B cell (primary cell): ENCODE measurements around the gene ITGA3. TPM values are rescaled to one million over a fixed set of nuclear protein-coding genes. Genes with fewer than 3 reads are reported as not detected.

Experiments
- ATAC-seq: fragments of 200-7000 bp; cut with Tn5 transposase; one replicate; pipeline ENCODE4 v1.10.0; 2021; ENCODE audit warnings: low read depth, mild to moderate bottlenecking, moderate number of reproducible peaks, moderate library complexity
- CTCF ChIA-PET: fragments of 350-600 bp; sonication (Branson Sonifier 250); formaldehyde crosslinking; loops from one replicate; lab custom pipeline; 2021; ENCODE audit warnings: antibody characterized with exemption, inconsistent platforms; lab: Charles Lee
- POLR2A ChIA-PET: fragments of 350-600 bp; sonication (Branson Sonifier 250); formaldehyde crosslinking; loops from one replicate; lab custom pipeline; 2021; ENCODE audit warnings: antibody characterized with exemption; lab: Charles Lee
- DNase-seq: peaks from one replicate; pipeline ENCODE4 v3.0.0; 2013
- H2AFZ ChIP-seq: 2 replicates; pipeline ENCODE4 v1.6.1; 2012; ENCODE audit warnings: mild to moderate bottlenecking, low read depth, low read length; ENCODE audit not compliant: insufficient read depth, poor library complexity, severe bottlenecking
- H3K27ac ChIP-seq, 2 donors: 1 replicate in 1 of 2; 2 replicates in 1 of 2; pipeline ENCODE4 v1.5.1; 2012 to 2013; ENCODE audit warnings: low read length in 2 of 2, mild to moderate bottlenecking in 2 of 2, moderate library complexity in 1 of 2
- H3K27me3 ChIP-seq, 4 experiments: fragments of 200-600 bp in 1 of 4; sonication (generic) in 1 of 4; replicated peaks in 1 of 4; 1 replicate in 2 of 4; 2 replicates in 2 of 4; pipeline versions ENCODE4 v1.6.1 to v1.7.0; 2013 to 2016; ENCODE audit warnings: low read length in 3 of 4, mild to moderate bottlenecking in 2 of 4, mixed read lengths in 1 of 4, moderate library complexity in 1 of 4; ENCODE audit not compliant: insufficient read depth in 4 of 4, control insufficient read depth in 3 of 4; ENCODE audit errors: control extremely low read depth in 1 of 4
- H3K36me3 ChIP-seq, 2 experiments: replicated peaks in 1 of 2; 1 replicate in 1 of 2; 2 replicates in 1 of 2; pipeline versions ENCODE4 v1.6.1 to v1.7.1; 2013; ENCODE audit warnings: low read length in 1 of 2; ENCODE audit not compliant: insufficient read depth in 2 of 2, control insufficient read depth in 1 of 2; ENCODE audit errors: control extremely low read depth in 1 of 2, extremely low read depth in 1 of 2
- H3K4me1 ChIP-seq, 2 donors: fragments of 200-600 bp in 1 of 2; sonication (generic) in 1 of 2; 1 replicate in 1 of 2; 2 replicates in 1 of 2; pipeline versions ENCODE4 v1.5.1 to v1.6.1; 2013 to 2017; ENCODE audit warnings: low read length in 2 of 2; ENCODE audit not compliant: control insufficient read depth in 2 of 2, insufficient read depth in 2 of 2
- H3K4me2 ChIP-seq: replicated peaks from 2 replicates; pipeline ENCODE3; 2012; ENCODE audit warnings: mild to moderate bottlenecking, low read depth, low read length; ENCODE audit not compliant: poor library complexity, severe bottlenecking
- H3K4me3 ChIP-seq, 5 experiments: fragments of 200-600 bp in 1 of 5; sonication (generic) in 1 of 5; 1 replicate in 3 of 5; 2 replicates in 2 of 5; pipeline versions ENCODE4 v1.5.1 to v1.7.0; 2011 to 2016; ENCODE audit warnings: low read length in 4 of 5, mild to moderate bottlenecking in 4 of 5, low read depth in 2 of 5, control low read depth in 1 of 5, moderate library complexity in 1 of 5; ENCODE audit not compliant: insufficient read depth in 1 of 5; ENCODE audit errors: control extremely low read depth in 1 of 5, extremely low read depth in 1 of 5
- H3K79me2 ChIP-seq: fragments of 200-600 bp; sonication (generic); one replicate; pipeline ENCODE4 v1.6.0; 2016; ENCODE audit warnings: low read length; ENCODE audit not compliant: control insufficient read depth, insufficient read depth
- H3K9ac ChIP-seq: fragments of 200-600 bp; sonication (generic); 2 replicates; pipeline ENCODE4 v1.6.1; 2017; ENCODE audit warnings: mild to moderate bottlenecking, low read length, moderate library complexity
- H3K9me3 ChIP-seq, 3 donors: one replicate each; pipeline versions ENCODE4 v1.6.1 to v1.7.1; 2013; ENCODE audit warnings: low read length in 2 of 3; ENCODE audit not compliant: control insufficient read depth in 2 of 3, insufficient read depth in 1 of 3; ENCODE audit errors: control extremely low read depth in 1 of 3
- H4K20me1 ChIP-seq: 2 replicates; pipeline ENCODE4 v1.6.0; 2012; ENCODE audit warnings: mild to moderate bottlenecking, low read length; ENCODE audit not compliant: insufficient read depth, control insufficient read depth, poor library complexity, severe bottlenecking
- H3K27ac Mint-ChIP-seq: one replicate; pipeline ENCODE4 v1.8.0; 2021; ENCODE audit warnings: mixed read lengths
- H3K27me3 Mint-ChIP-seq: one replicate; pipeline ENCODE4 v1.8.0; 2021; ENCODE audit warnings: mixed read lengths
- H3K4me1 Mint-ChIP-seq: one replicate; pipeline ENCODE4 v1.8.0; 2021; ENCODE audit warnings: mixed read lengths
- H3K4me3 Mint-ChIP-seq: one replicate; pipeline ENCODE4 v1.8.0; 2021; ENCODE audit warnings: mixed read lengths
- H3K9me3 Mint-ChIP-seq: one replicate; pipeline ENCODE4 v1.8.0; 2022; ENCODE audit warnings: mixed read lengths; ENCODE audit not compliant: insufficient read depth
- EZH2 ChIP-seq: IDR thresholded peaks from 2 replicates; pipeline ENCODE4 v1.6.1; 2012; ENCODE audit warnings: borderline replicate concordance, low read depth, mild to moderate bottlenecking, moderate library complexity, low read length; ENCODE audit not compliant: insufficient read depth, poor library complexity, severe bottlenecking
- WGBS: methylation state at CpG from one replicate; pipeline ENCODE4 v1.1.5; 2013; ENCODE audit warnings: missing lambda C conversion rate; ENCODE audit not compliant: insufficient coverage; 5-methylcytosine and 5-hydroxymethylcytosine counted together
- intact Hi-C: fragments of 100-400 bp; cut with micrococcal nuclease; formaldehyde crosslinking; loops from one replicate; pipeline ENCODE4 v1.10.0; 2022
- polyA plus RNA-seq: library from polyadenylated mRNA; depleted of rRNA; stranded (reverse); fragments of >200 nt; gene quantifications from 2 replicates; pipeline ENCODE4 v1.2.3, GENCODE V29; 2012
- total RNA-seq, 2 donors: library from RNA; stranded (reverse); fragments of 120-200 nt in 1 of 2; gene quantifications; 1 replicate in 1 of 2; 2 replicates in 1 of 2; pipeline versions ENCODE4 v1.2.3 to v1.2.4, GENCODE V29; 2013 to 2022
- TF ChIP-seq, protein P1 (sequence below): fragments of 200-600 bp; IDR thresholded peaks from one replicate; pipeline ENCODE4 v1.8.0; 2022; ENCODE audit warnings: antibody characterized with exemption, mild to moderate bottlenecking

ITGA3 gene
- total and polyA plus RNA-seq, 2 donors (not counting 1 experiment from before 2014, with no cell fraction given): 11.9 to 13.3 TPM

DNA sequence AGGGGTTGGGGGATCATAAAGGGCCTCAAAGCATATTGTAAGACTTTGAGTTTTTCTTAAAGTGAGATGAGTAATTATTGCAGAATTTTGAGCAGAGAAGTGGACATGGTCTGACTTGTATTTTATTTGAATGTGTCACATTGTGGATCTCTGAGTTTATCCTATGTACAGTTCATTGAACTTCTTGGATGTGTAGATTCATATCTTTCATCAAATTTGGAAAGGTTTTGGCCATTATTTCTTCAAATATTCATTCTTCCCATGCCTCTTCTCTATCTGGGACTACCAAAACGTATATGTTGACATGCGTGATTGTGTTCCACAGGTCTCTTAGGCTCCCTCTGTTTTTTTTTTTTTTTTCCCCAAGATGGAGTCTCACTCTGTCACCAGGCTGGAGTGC is 46.6 kb upstream of the ITGA3 start:
- H3K36me3 ChIP-seq: no peaks in the 10 kb centered on the region
- H3K27me3 ChIP-seq: peaks cover 0 to 9% (median 6%) of the 10 kb centered on the region in 4 experiments
- intact Hi-C loops: no loop called here
- H3K9me3 ChIP-seq: peaks cover 2 to 26% (median 16%) of the 10 kb centered on the region in 3 donors
- ATAC-seq (no peak), DNase-seq (no peak)
- H3K79me2 ChIP-seq: no peaks in the 10 kb centered on the region
- H3K27ac Mint-ChIP-seq: no peak overlapping the region
- H3K4me1 ChIP-seq: peaks cover 12% of the 10 kb centered on the region in 2 donors
- H3K27ac ChIP-seq: no peak overlapping the region
- H2AFZ ChIP-seq: no peak overlapping the region
- H3K4me1 Mint-ChIP-seq: peaks cover 18% of the 10 kb centered on the region
- 80% methylated on average over 2 of the region's 2 CpGs for WGBS
- no peak overlapping the region for H3K4me2 ChIP-seq
- no peaks in the 10 kb centered on the region for H4K20me1 ChIP-seq
- TF ChIP-seq, protein P1, sequence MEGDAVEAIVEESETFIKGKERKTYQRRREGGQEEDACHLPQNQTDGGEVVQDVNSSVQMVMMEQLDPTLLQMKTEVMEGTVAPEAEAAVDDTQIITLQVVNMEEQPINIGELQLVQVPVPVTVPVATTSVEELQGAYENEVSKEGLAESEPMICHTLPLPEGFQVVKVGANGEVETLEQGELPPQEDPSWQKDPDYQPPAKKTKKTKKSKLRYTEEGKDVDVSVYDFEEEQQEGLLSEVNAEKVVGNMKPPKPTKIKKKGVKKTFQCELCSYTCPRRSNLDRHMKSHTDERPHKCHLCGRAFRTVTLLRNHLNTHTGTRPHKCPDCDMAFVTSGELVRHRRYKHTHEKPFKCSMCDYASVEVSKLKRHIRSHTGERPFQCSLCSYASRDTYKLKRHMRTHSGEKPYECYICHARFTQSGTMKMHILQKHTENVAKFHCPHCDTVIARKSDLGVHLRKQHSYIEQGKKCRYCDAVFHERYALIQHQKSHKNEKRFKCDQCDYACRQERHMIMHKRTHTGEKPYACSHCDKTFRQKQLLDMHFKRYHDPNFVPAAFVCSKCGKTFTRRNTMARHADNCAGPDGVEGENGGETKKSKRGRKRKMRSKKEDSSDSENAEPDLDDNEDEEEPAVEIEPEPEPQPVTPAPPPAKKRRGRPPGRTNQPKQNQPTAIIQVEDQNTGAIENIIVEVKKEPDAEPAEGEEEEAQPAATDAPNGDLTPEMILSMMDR: no peak
- TF ChIP-seq EZH2: no peak
- peaks cover 10% of the 10 kb centered on the region for H3K9me3 Mint-ChIP-seq
- ChIA-PET POLR2A (interaction anchor here (0.7 kb wide), 1 partner anchor 129 kb away, joined by 6 read pairs; no protein-coding TSS in a partner anchor), CTCF (interaction anchor here (1.3 to 1.6 kb wide), 2 partner anchors 11 to 13 kb away, joined by 3 to 6 read pairs; no protein-coding TSS in a partner anchor)
- H3K9ac ChIP-seq: no peak overlapping the region
- H3K27me3 Mint-ChIP-seq: peaks cover 21% of the 10 kb centered on the region
- H3K4me3 Mint-ChIP-seq: no peak overlapping the region
- no peak overlapping the region for H3K4me3 ChIP-seq

DNA sequence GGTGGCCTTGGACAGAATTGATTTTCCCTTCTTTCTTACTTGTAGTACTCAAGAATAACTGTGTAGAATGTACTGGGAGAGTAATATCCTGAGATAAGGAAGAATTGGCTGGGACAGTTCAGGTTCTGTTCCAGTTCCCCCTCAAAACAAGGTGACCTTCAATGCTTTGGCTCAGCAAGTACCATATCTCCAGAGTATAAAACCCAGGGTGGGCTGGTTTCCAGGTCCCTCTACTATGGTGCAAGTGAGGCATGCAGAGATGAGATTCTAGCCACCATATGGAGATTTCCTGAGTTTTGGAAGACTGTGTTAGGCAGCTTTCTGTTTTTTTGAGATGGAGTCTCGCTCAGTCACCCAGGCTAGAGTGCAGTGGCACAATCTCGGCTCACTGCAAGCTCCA is 42.8 kb upstream of the ITGA3 start:
- no peaks in the 10 kb centered on the region for H3K36me3 ChIP-seq
- no peaks in the 10 kb centered on the region for H3K79me2 ChIP-seq
- H2AFZ ChIP-seq: no peak overlapping the region
- H3K4me2 ChIP-seq: no peak overlapping the region
- H3K27ac ChIP-seq: no peak overlapping the region
- peaks cover 39% of the 10 kb centered on the region for H3K27me3 Mint-ChIP-seq
- H3K27me3 ChIP-seq: peaks cover 0 to 12% (median 7%) of the 10 kb centered on the region in 4 experiments
- no peak overlapping the region for H3K4me3 ChIP-seq
- ChIA-PET POLR2A (no interaction called here), CTCF (interaction anchor here (0.7 to 2.1 kb wide), 2 partner anchors 16 kb away, joined by 4 to 8 read pairs; no protein-coding TSS in a partner anchor)
- 100% methylated on average over 1 of the region's 2 CpGs for WGBS
- no peak overlapping the region for H3K27ac Mint-ChIP-seq
- H3K9me3 Mint-ChIP-seq: peaks cover 17% of the 10 kb centered on the region
- H3K9ac ChIP-seq: no peak overlapping the region
- TF ChIP-seq, protein P1: no peak
- TF ChIP-seq EZH2: no peak
- no peaks in the 10 kb centered on the region for H3K4me1 ChIP-seq
- no peak overlapping the region for H3K4me3 Mint-ChIP-seq
- H3K4me1 Mint-ChIP-seq: peaks cover 2% of the 10 kb centered on the region
- intact Hi-C loops: no loop called here
- H4K20me1 ChIP-seq: no peaks in the 10 kb centered on the region
- H3K9me3 ChIP-seq: peaks cover 4 to 35% (median 25%) of the 10 kb centered on the region in 3 donors
- no peak for ATAC-seq
- DNase-seq: no peak
